CD4-positive, alpha-beta T cell treated with Interleukin-17A for 4 hours (primary cell): ENCODE results near the gene WDR18.
A peak's percentile ranks its signal among the peaks of the same experiment; 100 is the strongest.

Experiments
- DNase-seq: peaks from one replicate; pipeline ENCODE4 v3.0.0-alpha.2; 2020; ENCODE audit warnings: mixed read lengths

The WDR18 gene

GRCh38 chr19:993361-993830, 9.3 kb downstream of the WDR18 start:
- no peak for DNase-seq

- no peak for DNase-seq
These were observed 9.8 kb downstream of the WDR18 start for GRCh38 chr19:993831-994393.

- DNase-seq = no peak
These were observed 10.4 kb downstream of the WDR18 start for GRCh38 chr19:994516-994915.

GRCh38 chr19:995051-995827, 11.1 kb downstream of the WDR18 start:
- no peak for DNase-seq

- peak; percentile 78 for DNase-seq
These were observed 12.1 kb downstream of the WDR18 start for GRCh38 chr19:996051-996838.

GRCh38 chr19:998064-998463, 13.9 kb downstream of the WDR18 start:
- DNase-seq = no peak

GRCh38 chr19:999379-999719, 15.2 kb downstream of the WDR18 start:
- no peak for DNase-seq

- peak; percentile 74 for DNase-seq
These were observed 15.9 kb downstream of the WDR18 start, which contains the start of gene GRIN3B for GRCh38 chr19:1000095-1000494. Gene GRIN3B, plus strand, starts transcription at chr19:1000419. Its CDS starts 19 bp downstream, at chr19:1000438.

- no peak for DNase-seq
These were observed 16.7 kb downstream of the WDR18 start for GRCh38 chr19:1000591-1001537.

- DNase-seq = peak; percentile 80
These were observed 17.5 kb downstream of the WDR18 start for GRCh38 chr19:1001538-1002166.

GRCh38 chr19:1002600-1002999, 18.5 kb downstream of the WDR18 start:
- no peak for DNase-seq

- DNase-seq = no peak
These were observed 19.1 kb downstream of the WDR18 start for GRCh38 chr19:1003283-1003682.

GRCh38 chr19:1004204-1004802, 20.2 kb downstream of the WDR18 start:
- DNase-seq = no peak

GRCh38 chr19:1004803-1005664, 20.9 kb downstream of the WDR18 start:
- no peak for DNase-seq

- no peak for DNase-seq
These were observed 22.7 kb downstream of the WDR18 start for GRCh38 chr19:1006711-1007398.

- DNase-seq = no peak
These were observed 23.5 kb downstream of the WDR18 start for GRCh38 chr19:1007399-1008251.

GRCh38 chr19:1008268-1009040, 24.3 kb downstream of the WDR18 start:
- no peak for DNase-seq
